ENCODE measurements around the gene RELL2.

- TF ChIP-seq, protein P1, sequence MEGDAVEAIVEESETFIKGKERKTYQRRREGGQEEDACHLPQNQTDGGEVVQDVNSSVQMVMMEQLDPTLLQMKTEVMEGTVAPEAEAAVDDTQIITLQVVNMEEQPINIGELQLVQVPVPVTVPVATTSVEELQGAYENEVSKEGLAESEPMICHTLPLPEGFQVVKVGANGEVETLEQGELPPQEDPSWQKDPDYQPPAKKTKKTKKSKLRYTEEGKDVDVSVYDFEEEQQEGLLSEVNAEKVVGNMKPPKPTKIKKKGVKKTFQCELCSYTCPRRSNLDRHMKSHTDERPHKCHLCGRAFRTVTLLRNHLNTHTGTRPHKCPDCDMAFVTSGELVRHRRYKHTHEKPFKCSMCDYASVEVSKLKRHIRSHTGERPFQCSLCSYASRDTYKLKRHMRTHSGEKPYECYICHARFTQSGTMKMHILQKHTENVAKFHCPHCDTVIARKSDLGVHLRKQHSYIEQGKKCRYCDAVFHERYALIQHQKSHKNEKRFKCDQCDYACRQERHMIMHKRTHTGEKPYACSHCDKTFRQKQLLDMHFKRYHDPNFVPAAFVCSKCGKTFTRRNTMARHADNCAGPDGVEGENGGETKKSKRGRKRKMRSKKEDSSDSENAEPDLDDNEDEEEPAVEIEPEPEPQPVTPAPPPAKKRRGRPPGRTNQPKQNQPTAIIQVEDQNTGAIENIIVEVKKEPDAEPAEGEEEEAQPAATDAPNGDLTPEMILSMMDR (IDR thresholded peaks at IDR 0.05 in 8 of 11, conservative IDR thresholded peaks at IDR 0.05 in 3 of 11) = no peak
- no peak for TF ChIP-seq POLR2A (IDR thresholded peaks at IDR 0.05)
Measured at GRCh38 chr5:141602606-141603005, 34.2 kb upstream of the RELL2 start.
